Right lobe of liver (tissue), 4 donors: ENCODE data around the gene ZNF701.
A peak's percentile ranks its signal among the peaks of the same experiment; 100 is the strongest.

Source experiments
- CTCF ChIP-seq, 4 donors: fragments of 200-600 bp in 3 of 4; fragments of 450-650 bp in 1 of 4; IDR thresholded peaks; one replicate each; pipeline versions ENCODE4 v1.5.1 to v1.8.0; 2016 to 2022; ENCODE audit warnings: antibody characterized with exemption in 4 of 4, mild to moderate bottlenecking in 2 of 4
- POLR2A ChIP-seq: fragments of 450-650 bp; IDR thresholded peaks from one replicate; pipeline ENCODE4 v1.6.1; 2017; ENCODE audit warnings: antibody characterized with exemption, mild to moderate bottlenecking
- donor health status: DM: no; HTN: no; CAD: no.
- donor health status: DM: no; HTN: no; CAD: no.
- donor health status: DM: no; HTN: yes; CAD: no.

GRCh38 chr19:52527134-52527955, 42.7 kb upstream of the ZNF701 start, which contains the start of gene ZNF808:
- TF ChIP-seq POLR2A = no peak
- TF ChIP-seq CTCF (IDR thresholded peaks at IDR 0.05) = peak; percentile 33 to 51 (median 38)
